Non-pigmented ciliary epithelial cell (primary cell): Measurements from ENCODE around the gene NDUFS6.
A peak's percentile ranks its signal among the peaks of the same experiment; 100 is the strongest.

Experiments used
- DNase-seq: peaks from one replicate; pipeline ENCODE4 v3.0.0-alpha.2; 2010; ENCODE audit warnings: low read depth

NDUFS6 gene

GRCh38 chr5:1801222-1801966 is at the start of gene NDUFS6:
Gene NDUFS6 (plus strand): TSS chr5:1801407. CDS start chr5:1801418, 11 bp downstream.
- no peak for DNase-seq

GRCh38 chr5:1751864-1752822 is 49.1 kb upstream of the NDUFS6 start:
- no peak for DNase-seq

- no peak for DNase-seq
These were observed 48.3 kb upstream of the NDUFS6 start for GRCh38 chr5:1752881-1753280.

GRCh38 chr5:1753490-1753889 is 47.7 kb upstream of the NDUFS6 start:
- no peak for DNase-seq

DNA sequence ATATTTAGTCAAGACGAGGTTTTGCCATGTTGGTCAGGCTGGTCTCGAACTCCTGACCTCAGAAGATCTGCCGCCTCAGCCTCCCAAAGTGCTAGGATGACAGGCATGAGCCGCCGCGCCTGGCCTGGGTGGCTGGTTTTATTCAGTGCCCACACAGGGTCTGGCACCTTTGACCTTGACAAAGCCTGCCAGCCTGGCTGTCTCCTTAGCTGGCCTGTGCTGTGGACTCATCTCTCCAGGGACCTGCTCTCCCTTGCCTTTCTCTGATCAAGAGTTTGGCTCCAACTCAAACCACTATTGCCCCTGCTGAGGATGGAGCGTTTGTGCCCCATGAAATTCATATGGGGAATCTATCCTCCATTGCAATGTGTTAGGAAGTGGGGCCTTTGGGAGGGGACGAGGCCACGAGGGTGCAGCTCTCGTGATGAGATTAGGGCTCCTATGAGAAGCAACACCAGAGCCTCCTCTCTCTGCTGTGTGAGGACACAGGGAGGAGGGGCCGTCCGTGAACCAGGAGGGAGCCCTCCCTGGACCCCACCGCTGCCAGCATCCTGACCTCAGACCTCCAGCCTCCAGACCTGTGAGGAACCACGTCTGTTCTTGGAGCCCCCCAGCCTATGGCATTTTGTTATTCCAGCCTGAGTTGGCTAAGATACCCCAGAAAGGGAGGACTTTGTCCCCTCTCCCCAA is 46.5 kb upstream of the NDUFS6 start:
- no peak for DNase-seq

DNA sequence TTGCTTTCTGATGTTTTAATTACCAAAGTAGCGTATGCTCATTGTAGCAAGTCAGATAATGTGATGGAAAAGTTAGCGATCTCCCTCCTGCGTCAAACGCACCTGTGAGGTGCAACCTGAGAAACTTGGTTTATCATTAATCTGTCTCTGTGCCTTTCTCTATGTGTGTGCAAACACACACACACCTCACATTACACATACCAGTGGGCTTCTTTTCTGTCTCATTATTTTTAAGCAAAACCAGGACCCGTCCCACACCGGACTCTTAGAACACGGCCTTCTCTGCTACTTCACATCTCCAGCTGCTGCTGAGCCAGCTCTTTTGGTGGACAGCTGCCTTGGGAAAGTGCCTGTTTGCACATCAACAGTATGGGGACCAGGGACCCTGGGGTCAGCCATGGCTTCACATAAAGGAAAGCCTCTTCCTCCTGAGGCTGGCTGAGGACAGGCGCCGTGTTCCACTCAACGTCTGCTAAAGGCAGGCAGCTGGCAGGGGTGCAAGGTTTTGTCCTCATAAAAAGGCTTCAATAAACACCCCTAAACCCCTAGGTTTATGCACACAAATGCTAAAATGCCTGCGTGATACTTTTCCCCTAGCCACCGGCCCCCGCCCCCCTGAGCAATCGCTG is 45.8 kb upstream of the NDUFS6 start:
- DNase-seq = no peak

DNA sequence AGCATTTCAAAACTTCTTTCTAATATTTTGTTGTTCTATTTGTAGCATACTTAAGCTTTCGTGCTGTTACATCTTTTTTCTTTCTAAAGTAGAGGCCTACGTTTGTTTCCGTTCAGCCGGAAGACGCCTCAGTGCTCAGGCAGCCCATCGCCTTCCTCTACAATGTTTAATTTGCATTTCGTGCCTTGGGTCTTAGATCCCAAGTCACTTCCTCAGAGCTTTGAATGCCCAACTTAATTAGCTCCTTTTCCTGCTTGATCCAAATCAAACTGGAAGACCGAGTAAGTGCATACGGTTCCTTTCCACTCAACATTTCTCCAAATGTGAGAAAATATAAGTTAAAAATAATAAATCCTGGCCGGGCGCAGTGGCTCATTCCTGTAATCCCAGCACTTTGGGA is 44.7 kb upstream of the NDUFS6 start:
- DNase-seq = no peak

- DNase-seq = no peak
These were observed 43.7 kb upstream of the NDUFS6 start for GRCh38 chr5:1757511-1757910.

DNA sequence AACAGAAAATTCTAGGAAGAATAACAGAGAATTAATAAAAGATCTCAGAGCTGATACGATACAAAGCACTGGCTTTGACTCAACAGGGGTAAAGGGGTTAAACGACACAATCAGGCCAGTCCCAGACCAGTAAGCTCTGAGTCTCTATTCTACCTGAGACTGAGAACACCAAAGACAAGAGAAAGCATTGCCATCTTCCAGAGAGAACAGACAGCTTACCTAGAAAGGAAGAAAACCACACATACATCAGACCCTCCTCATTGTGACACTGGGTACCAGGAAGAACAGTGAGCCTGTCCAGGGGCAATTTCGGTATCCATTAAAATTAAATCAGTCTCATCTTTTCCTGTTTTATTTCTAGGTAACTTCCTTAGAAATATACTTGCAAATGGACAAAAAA is 42.6 kb upstream of the NDUFS6 start:
- DNase-seq = no peak

GRCh38 chr5:1759378-1759970 is 41.7 kb upstream of the NDUFS6 start:
- DNase-seq = no peak

DNA sequence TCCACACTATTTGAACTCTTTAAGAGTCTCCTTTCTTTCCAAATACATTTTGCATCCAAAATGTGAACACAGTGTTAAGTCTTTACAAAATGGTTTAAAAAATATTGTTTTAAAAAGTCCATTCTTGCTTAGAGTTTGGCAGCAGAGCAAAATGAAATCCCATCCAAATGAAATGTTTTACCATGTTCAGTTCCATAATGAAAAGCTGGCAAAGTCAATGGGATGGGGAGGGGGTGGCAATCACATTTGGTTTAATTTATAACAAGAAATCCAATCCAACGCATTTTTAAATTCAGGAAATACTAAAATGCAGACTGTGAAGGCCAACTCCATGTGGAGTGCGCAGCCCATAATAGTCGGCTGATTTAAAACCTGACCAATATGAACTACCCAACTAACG is 41.0 kb upstream of the NDUFS6 start:
- no peak for DNase-seq

DNA sequence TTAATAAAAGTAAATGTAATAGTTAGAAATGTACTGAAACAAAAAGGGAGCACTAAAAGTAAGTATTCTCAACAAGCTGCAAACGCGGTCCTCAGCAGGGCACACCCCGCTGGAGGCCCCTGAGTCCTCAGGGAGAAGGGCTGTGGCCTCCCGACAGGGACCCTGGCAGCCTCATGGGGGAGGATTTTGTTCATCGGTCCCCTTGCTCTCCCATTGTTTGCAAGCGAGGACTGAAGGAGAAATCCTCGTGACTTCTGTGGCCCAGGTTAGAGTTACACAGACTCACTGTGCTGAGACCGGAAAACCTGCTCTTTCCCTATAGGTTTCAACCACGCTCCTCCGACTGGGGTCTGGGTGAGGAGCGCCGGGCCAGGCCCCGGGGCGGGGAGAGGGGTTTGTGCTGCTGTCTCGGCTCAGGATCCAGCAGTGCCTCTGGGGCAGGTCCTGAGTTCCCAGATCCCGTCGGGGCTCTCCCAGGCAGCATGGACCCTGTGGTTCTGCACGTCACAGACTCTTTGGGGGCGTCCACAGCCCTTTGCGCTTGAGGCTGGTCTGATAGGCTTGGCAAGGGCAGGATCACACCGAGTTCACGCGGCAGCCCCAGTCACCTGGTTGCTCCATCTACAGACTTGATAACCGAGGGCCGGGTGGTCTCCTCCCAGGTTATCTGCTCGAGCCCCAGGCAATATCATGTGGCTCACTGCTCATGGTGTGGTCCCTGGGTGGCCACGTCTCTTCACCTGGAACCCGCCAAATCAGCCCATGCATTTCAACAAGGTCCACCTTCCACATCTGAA is 40.4 kb upstream of the NDUFS6 start:
- DNase-seq = no peak

DNA sequence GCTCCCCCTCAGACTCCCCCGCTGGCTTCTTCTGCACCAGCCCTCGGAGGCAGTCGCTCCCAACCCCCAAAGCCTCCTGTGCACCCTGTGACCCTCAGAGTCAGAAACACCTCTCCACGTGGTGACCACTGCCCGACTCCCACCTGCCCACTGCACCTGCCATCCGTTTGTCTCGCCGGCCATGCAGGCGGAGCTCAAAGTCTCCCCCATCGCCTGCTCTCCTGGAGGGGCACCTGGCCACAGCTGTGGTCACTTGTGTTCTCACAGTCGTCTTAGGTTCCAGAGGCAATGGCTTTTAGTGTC is 39.8 kb upstream of the NDUFS6 start:
- DNase-seq = no peak

DNA sequence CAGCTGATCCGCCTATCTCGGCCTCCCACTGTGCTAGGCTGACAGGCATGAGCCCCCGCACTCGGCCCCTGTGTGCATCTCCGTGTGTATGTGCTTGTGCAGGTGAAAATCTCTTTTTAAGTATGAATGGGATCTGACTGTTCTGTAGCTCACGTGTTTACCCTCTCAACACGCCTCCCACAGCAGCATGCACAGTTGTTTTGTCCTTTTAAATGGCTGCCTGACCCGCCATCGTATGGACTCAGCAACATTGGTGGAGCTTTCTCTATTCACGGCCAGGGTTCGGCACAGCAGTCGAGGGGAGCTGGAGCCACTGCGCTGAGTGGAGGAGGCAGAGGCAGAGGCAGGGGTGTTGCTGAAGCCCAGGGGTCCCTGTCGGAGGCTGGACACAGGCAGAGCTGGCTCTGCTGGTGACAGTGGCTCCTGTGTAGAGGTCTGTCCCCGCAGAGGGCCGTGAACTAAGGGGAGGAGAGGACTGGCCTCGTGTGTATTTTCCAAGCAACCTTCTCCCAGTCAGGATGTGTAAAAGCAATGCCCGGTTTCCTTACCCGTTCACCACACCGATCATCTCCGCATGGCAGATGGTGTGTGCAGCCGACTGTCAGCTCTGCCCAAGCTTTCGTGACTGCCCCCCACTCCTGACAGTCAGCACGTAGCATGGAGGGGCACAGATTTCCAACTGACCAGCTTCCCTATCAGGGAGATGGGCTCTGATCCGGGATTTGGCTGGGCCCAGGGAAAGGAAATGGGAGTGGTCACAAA is 38.9 kb upstream of the NDUFS6 start:
- DNase-seq = no peak

- DNase-seq = no peak
These were observed 38.2 kb upstream of the NDUFS6 start for GRCh38 chr5:1762883-1763547.

GRCh38 chr5:1763548-1763911 is 37.7 kb upstream of the NDUFS6 start:
- DNase-seq = peak; percentile 27

GRCh38 chr5:1763960-1764605 is 37.1 kb upstream of the NDUFS6 start:
- no peak for DNase-seq

DNA sequence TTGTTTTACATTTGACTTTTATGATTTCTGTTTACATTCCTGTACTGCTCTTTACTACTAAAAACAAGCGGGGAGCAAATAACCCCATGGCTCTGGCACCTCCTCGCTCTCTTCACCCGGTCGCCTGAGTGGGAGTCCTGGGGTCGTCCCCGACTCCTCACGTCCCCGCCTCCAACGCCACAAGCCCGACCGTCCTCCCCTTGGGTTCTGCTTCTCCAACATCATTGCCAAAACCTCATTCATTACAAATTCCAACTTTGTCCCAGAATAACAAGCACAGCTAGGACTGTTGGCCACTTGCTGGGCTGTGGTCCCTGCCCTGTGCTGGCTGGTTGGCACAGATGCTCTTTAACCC is 36.6 kb upstream of the NDUFS6 start:
- no peak for DNase-seq

DNA sequence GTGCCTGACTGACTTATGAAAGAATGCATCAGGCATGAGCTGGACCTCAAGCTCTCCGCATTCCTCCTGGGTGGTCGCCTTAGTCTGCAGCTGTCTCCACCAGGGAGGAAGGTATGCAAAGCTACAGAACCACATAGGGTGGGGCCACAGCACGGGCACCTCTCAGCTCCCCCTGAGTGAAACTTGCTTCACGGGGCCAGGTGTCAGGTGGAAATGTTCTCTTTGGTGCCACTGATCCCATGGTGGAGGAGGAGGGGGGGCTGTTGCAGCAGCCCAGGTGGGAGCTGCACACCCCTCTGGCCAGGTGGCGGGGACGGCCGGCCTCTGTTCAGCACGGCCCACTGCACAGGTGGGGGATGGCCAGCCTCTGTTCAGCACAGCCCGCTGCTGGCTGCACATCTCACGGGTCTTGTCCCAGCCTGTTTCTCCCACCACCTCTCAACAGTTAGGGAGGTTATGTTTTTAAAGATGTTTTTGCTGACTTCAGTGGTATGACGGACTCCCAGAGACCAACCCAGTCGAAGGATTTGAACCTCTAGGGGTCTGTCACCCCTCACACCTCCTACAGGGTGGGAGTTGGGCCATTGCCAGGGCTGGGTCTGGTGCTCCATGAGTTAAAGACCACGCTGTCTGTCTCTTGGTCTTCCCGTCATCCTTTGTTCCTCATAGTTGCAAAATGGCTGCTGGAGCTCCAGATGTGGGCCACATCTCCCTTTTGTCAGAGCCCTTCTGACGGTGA is 35.9 kb upstream of the NDUFS6 start:
- DNase-seq = no peak
